Esophagus squamous epithelium (tissue), 5 donors: Measurements from ENCODE around the gene BTN3A1. TPM values are rescaled to one million over a fixed set of nuclear protein-coding genes. Genes with fewer than 3 reads are reported as not detected.

ENCODE experiments used
- DNase-seq: peaks from one replicate; lab custom pipeline; 2025; lab: John Stamatoyannopoulos, UW
- H3K27ac ChIP-seq, 4 donors: fragments of 200-600 bp; sonication (generic); one replicate each; pipeline ENCODE4 v1.5.1; 2016 to 2019; ENCODE audit warnings: mild to moderate bottlenecking in 1 of 4
- H3K27me3 ChIP-seq, 4 donors: fragments of 200-600 bp; sonication (generic); 1 replicate in 3 of 4; 2 replicates in 1 of 4; pipeline versions ENCODE4 v1.5.1 to v1.6.0; 2017 to 2021; ENCODE audit warnings: antibody characterized with exemption in 1 of 4
- H3K36me3 ChIP-seq, 3 donors: fragments of 200-600 bp; sonication (generic); one replicate each; pipeline ENCODE4 v1.5.1; 2016 to 2019
- H3K4me1 ChIP-seq, 3 donors: fragments of 200-600 bp; sonication (generic); one replicate each; pipeline ENCODE4 v1.5.1; 2017 to 2019
- H3K4me3 ChIP-seq, 4 donors: fragments of 200-600 bp; sonication (generic); 1 replicate in 3 of 4; 2 replicates in 1 of 4; pipeline ENCODE4 v1.5.1; 2016 to 2019; ENCODE audit warnings: mild to moderate bottlenecking in 2 of 4, moderate library complexity in 1 of 4
- H3K9me3 ChIP-seq, 3 donors: fragments of 200-600 bp; sonication (generic); one replicate each; pipeline ENCODE4 v1.5.1; 2016 to 2019
- CTCF ChIP-seq, 6 experiments: fragments of 450-650 bp in 4 of 6; fragments of 200-600 bp in 2 of 6; sonication (generic) in 2 of 6; IDR thresholded peaks; one replicate each; pipeline ENCODE4 v1.5.1; 2016 to 2019; ENCODE audit warnings: antibody characterized with exemption in 6 of 6, mild to moderate bottlenecking in 4 of 6, moderate library complexity in 4 of 6
- POLR2A ChIP-seq, 4 donors: fragments of 450-650 bp; IDR thresholded peaks; one replicate each; pipeline ENCODE4 v1.6.1; 2017; ENCODE audit warnings: antibody characterized with exemption in 4 of 4, mild to moderate bottlenecking in 4 of 4, moderate library complexity in 3 of 4
- WGBS, 2 donors: methylation state at CpG; one replicate each; pipeline ENCODE4 v1.1.5; 2018; 5-methylcytosine and 5-hydroxymethylcytosine counted together
- intact Hi-C: fragments of 100-400 bp; cut with DNase I; formaldehyde crosslinking; loops from one replicate; pipeline ENCODE4 v1.15.0; 2022
- total RNA-seq, 4 donors: library from RNA; depleted of rRNA; stranded (reverse); fragments of >200 nt; gene quantifications; one replicate each; pipeline ENCODE4 v1.1.0, GENCODE V29; 2016
- donor health status: DM: yes; HTN: yes; CAD: no.

BTN3A1 gene
- total RNA-seq, 4 donors from 2014 or later, result 4.2 to 14.4 (median 8.0) TPM

GRCh38 chr6:26385734-26386125 is 16.3 kb upstream of the BTN3A1 start:
- Histone ChIP-seq H3K36me3 (peaks cover 0 to 18% (median 0%) of the 10 kb centered on the region in 3 donors), H3K4me1 (peaks cover 3 to 25% (median 8%) of the 10 kb centered on the region in 3 donors), H3K4me3 (no peak overlapping the region), H3K27me3 (no peaks in the 10 kb centered on the region), H3K27ac (no peak overlapping the region), H3K9me3 (no peaks in the 10 kb centered on the region)
- intact Hi-C loops, result no loop called here
- TF ChIP-seq POLR2A (IDR thresholded peaks at IDR 0.05) (no peak), CTCF (IDR thresholded peaks at IDR 0.05) (no peak)
- DNase-seq, result no peak
- WGBS, 2 donors, result 64 to 83% methylated on average over 9 of the region's 9 CpGs

DNA sequence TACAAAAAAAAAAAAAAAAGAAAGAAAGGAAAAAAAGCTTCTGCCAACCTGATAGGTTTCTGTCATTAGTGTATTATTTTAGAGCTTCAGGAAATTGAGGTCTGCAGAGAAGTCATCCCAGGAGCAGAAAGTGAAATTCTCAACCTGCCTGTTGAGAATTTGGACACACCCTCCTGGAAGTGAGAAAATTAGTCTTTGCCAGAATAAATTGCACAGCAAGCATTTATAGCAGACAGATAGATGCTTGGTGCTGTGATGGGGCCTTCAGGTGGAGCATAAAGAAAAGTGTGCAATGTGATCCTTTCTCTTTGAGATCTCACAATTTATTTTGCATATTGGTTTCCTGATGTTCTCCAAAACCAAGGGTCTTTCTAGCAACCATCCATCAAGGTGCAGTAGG is 14.5 kb upstream of the BTN3A1 start:
- no peak overlapping the region for H3K27ac ChIP-seq
- peaks cover 3 to 25% (median 8%) of the 10 kb centered on the region in 3 donors for H3K4me1 ChIP-seq
- H3K36me3 ChIP-seq, result peaks cover 0 to 34% (median 0%) of the 10 kb centered on the region in 3 donors
- intact Hi-C loops, result no loop called here
- no peak for TF ChIP-seq CTCF (IDR thresholded peaks at IDR 0.05)
- TF ChIP-seq POLR2A (IDR thresholded peaks at IDR 0.05), result no peak
- no peaks in the 10 kb centered on the region for H3K9me3 ChIP-seq
- no peak for DNase-seq
- H3K27me3 ChIP-seq, result no peaks in the 10 kb centered on the region
- no peak overlapping the region for H3K4me3 ChIP-seq

DNA sequence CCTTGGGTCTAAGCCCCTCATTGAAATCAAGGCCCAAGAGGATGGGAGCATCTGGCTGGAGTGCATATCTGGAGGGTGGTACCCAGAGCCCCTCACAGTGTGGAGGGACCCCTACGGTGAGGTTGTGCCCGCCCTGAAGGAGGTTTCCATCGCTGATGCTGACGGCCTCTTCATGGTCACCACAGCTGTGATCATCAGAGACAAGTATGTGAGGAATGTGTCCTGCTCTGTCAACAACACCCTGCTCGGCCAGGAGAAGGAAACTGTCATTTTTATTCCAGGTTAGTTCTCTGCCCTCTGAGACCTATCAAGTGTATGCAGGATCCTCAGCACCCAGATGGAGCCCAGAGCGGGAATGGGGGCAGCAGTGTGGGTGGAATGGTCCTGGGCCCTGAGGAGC is 14.1 kb upstream of the BTN3A1 start:
- no peak overlapping the region for H3K27ac ChIP-seq
- peaks cover 3 to 25% (median 8%) of the 10 kb centered on the region in 3 donors for H3K4me1 ChIP-seq
- H3K27me3 ChIP-seq, result no peaks in the 10 kb centered on the region
- no peak for DNase-seq
- H3K4me3 ChIP-seq, result no peak overlapping the region
- 72 to 100% methylated on average over 1 to 2 of the region's 6 CpGs for WGBS, 2 donors
- no peak for TF ChIP-seq CTCF (IDR thresholded peaks at IDR 0.05)
- no peak for TF ChIP-seq POLR2A (IDR thresholded peaks at IDR 0.05)
- H3K9me3 ChIP-seq, result no peaks in the 10 kb centered on the region
- peaks cover 0 to 36% (median 0%) of the 10 kb centered on the region in 3 donors for H3K36me3 ChIP-seq
- intact Hi-C loops, result no loop called here

DNA sequence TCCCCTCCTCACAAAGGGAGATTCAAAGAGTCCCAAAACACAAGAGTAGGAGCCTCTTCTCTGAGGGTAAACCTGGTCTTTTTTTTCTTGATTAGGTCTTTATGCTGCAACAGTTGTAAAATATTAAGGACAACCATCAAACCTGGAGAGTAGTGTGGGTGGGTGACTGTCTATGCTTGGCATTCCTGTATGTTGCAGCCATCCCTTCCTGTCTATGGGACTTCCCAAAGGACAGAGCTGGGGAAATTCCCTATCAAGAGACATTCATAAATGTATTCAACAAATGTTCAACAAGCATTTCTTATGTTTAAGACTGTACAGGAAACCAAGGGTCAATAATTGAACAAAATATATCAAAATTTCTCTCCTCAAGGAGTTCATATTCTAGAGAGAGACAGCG is 13.6 kb upstream of the BTN3A1 start:
- H3K4me1 ChIP-seq, result peaks cover 3 to 23% (median 8%) of the 10 kb centered on the region in 3 donors
- intact Hi-C loops, result no loop called here
- H3K9me3 ChIP-seq, result no peaks in the 10 kb centered on the region
- 93 to 100% methylated on average over 1 of the region's 1 CpG for WGBS, 2 donors
- H3K36me3 ChIP-seq, result peaks cover 0 to 36% (median 0%) of the 10 kb centered on the region in 3 donors
- H3K27me3 ChIP-seq, result no peaks in the 10 kb centered on the region
- DNase-seq, result no peak
- H3K4me3 ChIP-seq, result no peak overlapping the region
- no peak overlapping the region for H3K27ac ChIP-seq
- no peak for TF ChIP-seq POLR2A (IDR thresholded peaks at IDR 0.05)
- TF ChIP-seq CTCF (IDR thresholded peaks at IDR 0.05), result no peak

DNA sequence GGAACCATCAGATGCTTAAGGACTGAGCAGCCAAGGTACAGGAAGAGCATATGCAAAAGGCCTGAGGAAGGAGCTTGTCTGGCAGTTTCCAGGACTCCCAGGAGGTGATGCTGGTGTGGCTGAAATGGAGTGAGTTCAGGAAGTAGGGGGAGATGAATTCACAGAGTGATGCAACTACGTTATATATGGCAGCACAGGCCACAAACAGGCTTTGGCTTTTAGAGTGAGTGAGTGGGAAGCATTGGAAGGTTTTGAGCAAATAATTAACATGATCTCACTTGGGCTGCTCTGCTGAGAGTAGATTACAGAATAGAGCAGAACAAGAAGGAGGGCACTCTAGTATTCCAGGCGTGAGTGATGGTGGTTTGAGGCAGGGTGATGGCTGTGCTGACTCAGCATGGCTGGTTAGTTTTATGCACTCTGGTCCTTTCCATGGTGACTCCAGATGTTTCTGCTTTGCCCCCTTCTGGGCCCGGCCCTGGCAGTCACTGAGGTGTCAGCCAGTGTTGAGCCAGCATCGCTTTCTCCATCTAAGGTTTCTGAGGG is 12.7 kb upstream of the BTN3A1 start:
- intact Hi-C loops, result no loop called here
- peaks cover 0 to 18% (median 3%) of the 10 kb centered on the region in 3 donors for H3K4me1 ChIP-seq
- TF ChIP-seq CTCF (IDR thresholded peaks at IDR 0.05) (no peak), POLR2A (IDR thresholded peaks at IDR 0.05) (no peak)
- H3K4me3 ChIP-seq, result no peak overlapping the region
- no peak for DNase-seq
- H3K9me3 ChIP-seq, result no peaks in the 10 kb centered on the region
- H3K27me3 ChIP-seq, result no peaks in the 10 kb centered on the region
- peaks cover 0 to 36% (median 0%) of the 10 kb centered on the region in 3 donors for H3K36me3 ChIP-seq
- H3K27ac ChIP-seq, result no peak overlapping the region
- WGBS, 2 donors, result 76 to 92% methylated on average over 2 to 4 of the region's 4 CpGs
